Esophagus muscularis mucosa (tissue), 3 donors: ENCODE measurements around the gene RELA.

ENCODE experiments used
- POLR2A ChIP-seq: fragments of 450-650 bp; IDR thresholded peaks from one replicate; pipeline ENCODE4 v1.6.1; 2017; ENCODE audit warnings: antibody characterized with exemption, moderate library complexity, mild to moderate bottlenecking, low read depth
- POLR2AphosphoS5 ChIP-seq, 2 donors: sonication (generic); formaldehyde crosslinking; IDR thresholded peaks; one replicate each; pipeline ENCODE4 v1.6.1; 2017; ENCODE audit warnings: antibody characterized with exemption in 2 of 2
- TF ChIP-seq, protein P1 (sequence below), 3 experiments: fragments of 200-600 bp in 2 of 3; fragments of 450-650 bp in 1 of 3; sonication (generic) in 2 of 3; IDR thresholded peaks; one replicate each; pipeline ENCODE4 v1.5.1; 2017 to 2019; ENCODE audit warnings: antibody characterized with exemption in 3 of 3, mild to moderate bottlenecking in 2 of 3, moderate library complexity in 1 of 3

- TF ChIP-seq POLR2A, result no peak
- TF ChIP-seq, protein P1, sequence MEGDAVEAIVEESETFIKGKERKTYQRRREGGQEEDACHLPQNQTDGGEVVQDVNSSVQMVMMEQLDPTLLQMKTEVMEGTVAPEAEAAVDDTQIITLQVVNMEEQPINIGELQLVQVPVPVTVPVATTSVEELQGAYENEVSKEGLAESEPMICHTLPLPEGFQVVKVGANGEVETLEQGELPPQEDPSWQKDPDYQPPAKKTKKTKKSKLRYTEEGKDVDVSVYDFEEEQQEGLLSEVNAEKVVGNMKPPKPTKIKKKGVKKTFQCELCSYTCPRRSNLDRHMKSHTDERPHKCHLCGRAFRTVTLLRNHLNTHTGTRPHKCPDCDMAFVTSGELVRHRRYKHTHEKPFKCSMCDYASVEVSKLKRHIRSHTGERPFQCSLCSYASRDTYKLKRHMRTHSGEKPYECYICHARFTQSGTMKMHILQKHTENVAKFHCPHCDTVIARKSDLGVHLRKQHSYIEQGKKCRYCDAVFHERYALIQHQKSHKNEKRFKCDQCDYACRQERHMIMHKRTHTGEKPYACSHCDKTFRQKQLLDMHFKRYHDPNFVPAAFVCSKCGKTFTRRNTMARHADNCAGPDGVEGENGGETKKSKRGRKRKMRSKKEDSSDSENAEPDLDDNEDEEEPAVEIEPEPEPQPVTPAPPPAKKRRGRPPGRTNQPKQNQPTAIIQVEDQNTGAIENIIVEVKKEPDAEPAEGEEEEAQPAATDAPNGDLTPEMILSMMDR (IDR thresholded peaks at IDR 0.05), result no peak
- TF ChIP-seq POLR2AphosphoS5 (IDR thresholded peaks at IDR 0.05), result no peak
Observed at GRCh38 chr11:65661599-65662246, 993 bp downstream of the RELA start.
